Chondrocyte (in vitro differentiated cells): ENCODE data around the gene ZNF521. TPM values are rescaled to one million over a fixed set of nuclear protein-coding genes. Genes with fewer than 3 reads are reported as not detected.
"Not testable (repeated sequence)": the region's sequence is repeated elsewhere in the genome, so short reads cannot be mapped to it uniquely, and the experiment has no call there.

Source experiments
- DNase-seq: peaks from one replicate; pipeline ENCODE4 v3.0.0; 2021; ENCODE audit warnings: mixed read lengths, low spot score
- H3K27ac Mint-ChIP-seq: one replicate; pipeline ENCODE4 v1.8.0; 2021; ENCODE audit warnings: mild to moderate bottlenecking, moderate library complexity, mixed read lengths; ENCODE audit not compliant: unreplicated experiment
- H3K27me3 Mint-ChIP-seq: 2 replicates; pipeline ENCODE4 v1.8.0; 2021; ENCODE audit warnings: low read depth, mixed read lengths
- H3K36me3 Mint-ChIP-seq: 2 replicates; pipeline ENCODE4 v1.8.0; 2021; ENCODE audit warnings: low read depth, mixed read lengths
- H3K4me1 Mint-ChIP-seq: 2 replicates; pipeline ENCODE4 v1.8.0; 2021; ENCODE audit warnings: low read depth, mild to moderate bottlenecking, mixed read lengths
- H3K4me3 Mint-ChIP-seq: one replicate; pipeline ENCODE4 v1.8.0; 2021; ENCODE audit warnings: mild to moderate bottlenecking, moderate library complexity, mixed read lengths; ENCODE audit not compliant: unreplicated experiment
- H3K9me3 Mint-ChIP-seq: 2 replicates; pipeline ENCODE4 v1.8.0; 2021; ENCODE audit warnings: low read depth, mixed read lengths
- total RNA-seq: library from RNA; stranded (reverse); gene quantifications from 3 replicates; pipeline ENCODE4 v1.2.1, GENCODE V29; 2021
- TF ChIP-seq, protein P1 (sequence below): fragments of 200-600 bp; sonication (generic); IDR thresholded peaks from 2 replicates; pipeline ENCODE4 v1.5.0; 2021; ENCODE audit warnings: antibody characterized with exemption, mild to moderate bottlenecking, moderate library complexity

Gene ZNF521
- total RNA-seq, 1 donor from 2014 or later: 29.7 TPM

GRCh38 chr18:25033747-25034471 lies 318.1 kb downstream of the ZNF521 start:
- Mint-ChIP-seq H3K27ac (no peak overlapping the region), H3K4me3 (no peak overlapping the region), H3K27me3 (peaks cover 3% of the 10 kb centered on the region), H3K36me3 (no peaks in the 10 kb centered on the region), H3K9me3 (peaks cover 4% of the 10 kb centered on the region), H3K4me1 (peaks cover 5% of the 10 kb centered on the region)
- no peak for DNase-seq
- TF ChIP-seq, protein P1, sequence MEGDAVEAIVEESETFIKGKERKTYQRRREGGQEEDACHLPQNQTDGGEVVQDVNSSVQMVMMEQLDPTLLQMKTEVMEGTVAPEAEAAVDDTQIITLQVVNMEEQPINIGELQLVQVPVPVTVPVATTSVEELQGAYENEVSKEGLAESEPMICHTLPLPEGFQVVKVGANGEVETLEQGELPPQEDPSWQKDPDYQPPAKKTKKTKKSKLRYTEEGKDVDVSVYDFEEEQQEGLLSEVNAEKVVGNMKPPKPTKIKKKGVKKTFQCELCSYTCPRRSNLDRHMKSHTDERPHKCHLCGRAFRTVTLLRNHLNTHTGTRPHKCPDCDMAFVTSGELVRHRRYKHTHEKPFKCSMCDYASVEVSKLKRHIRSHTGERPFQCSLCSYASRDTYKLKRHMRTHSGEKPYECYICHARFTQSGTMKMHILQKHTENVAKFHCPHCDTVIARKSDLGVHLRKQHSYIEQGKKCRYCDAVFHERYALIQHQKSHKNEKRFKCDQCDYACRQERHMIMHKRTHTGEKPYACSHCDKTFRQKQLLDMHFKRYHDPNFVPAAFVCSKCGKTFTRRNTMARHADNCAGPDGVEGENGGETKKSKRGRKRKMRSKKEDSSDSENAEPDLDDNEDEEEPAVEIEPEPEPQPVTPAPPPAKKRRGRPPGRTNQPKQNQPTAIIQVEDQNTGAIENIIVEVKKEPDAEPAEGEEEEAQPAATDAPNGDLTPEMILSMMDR: no peak

- H3K4me1 Mint-ChIP-seq, H3K36me3 Mint-ChIP-seq, H3K9me3 Mint-ChIP-seq, DNase-seq, H3K4me3 Mint-ChIP-seq, H3K27me3 Mint-ChIP-seq: not testable (repeated sequence)
- H3K27ac Mint-ChIP-seq: peak overlapping the region; percentile 32
Measured at GRCh38 chr18:25033175-25033574, 318.8 kb downstream of the ZNF521 start.

GRCh38 chr18:25029802-25030201 lies 322.2 kb downstream of the ZNF521 start:
- H3K27me3 Mint-ChIP-seq: peaks cover 3% of the 10 kb centered on the region
- DNase-seq: no peak
- TF ChIP-seq, protein P1: no peak
- H3K4me3 Mint-ChIP-seq: no peak overlapping the region
- H3K27ac Mint-ChIP-seq: no peak overlapping the region
- H3K4me1 Mint-ChIP-seq: peaks cover 5% of the 10 kb centered on the region
- H3K9me3 Mint-ChIP-seq: peaks cover 4% of the 10 kb centered on the region
- H3K36me3 Mint-ChIP-seq: peaks cover 2% of the 10 kb centered on the region

- Mint-ChIP-seq H3K9me3 (peaks cover 14% of the 10 kb centered on the region), H3K4me1 (no peaks in the 10 kb centered on the region), H3K27ac (no peak overlapping the region), H3K36me3 (peaks cover 3% of the 10 kb centered on the region), H3K4me3 (no peak overlapping the region), H3K27me3 (no peaks in the 10 kb centered on the region)
- no peak for DNase-seq
- TF ChIP-seq, protein P1: no peak
Measured at GRCh38 chr18:25019931-25020330, 332.0 kb downstream of the ZNF521 start.

- H3K4me1 Mint-ChIP-seq: peaks cover 4% of the 10 kb centered on the region
- no peak overlapping the region for H3K4me3 Mint-ChIP-seq
- no peaks in the 10 kb centered on the region for H3K27me3 Mint-ChIP-seq
- H3K9me3 Mint-ChIP-seq: peaks cover 14% of the 10 kb centered on the region
- H3K27ac Mint-ChIP-seq: no peak overlapping the region
- TF ChIP-seq, protein P1: no peak
- DNase-seq: no peak
- H3K36me3 Mint-ChIP-seq: peaks cover 3% of the 10 kb centered on the region
Measured at GRCh38 chr18:25019086-25019860, 332.7 kb downstream of the ZNF521 start.
